HepG2 (cell line): ENCODE results near the gene RBM19. TPM values are rescaled to one million over a fixed set of nuclear protein-coding genes. Genes with fewer than 3 reads are reported as not detected.
A peak's percentile ranks its signal among the peaks of the same experiment; 100 is the strongest.

Experiments used
- E2F2 ChIP-seq: sonication (generic); formaldehyde crosslinking; IDR thresholded peaks from 2 replicates; pipeline ENCODE4 v1.4.0; 2020; ENCODE audit warnings: missing genetic modification reagents, borderline replicate concordance
- MXD4 ChIP-seq: IDR thresholded peaks from 2 replicates; pipeline ENCODE4 v1.6.1; 2016; ENCODE audit warnings: mild to moderate bottlenecking, missing biosample characterization, missing genetic modification reagents
- RBM39 ChIP-seq: fragments of 200-400 bp; formaldehyde crosslinking; IDR thresholded peaks from one replicate; pipeline ENCODE4 v1.6.1; 2018; ENCODE audit warnings: antibody characterized with exemption, mild to moderate bottlenecking, low read depth, low read length; ENCODE audit not compliant: poor library complexity, severe bottlenecking
- TRIM24 ChIP-seq: sonication (generic); formaldehyde crosslinking; IDR thresholded peaks from 2 replicates; pipeline ENCODE4 v1.8.0; 2022; ENCODE audit warnings: mild to moderate bottlenecking, missing genetic modification reagents
- ZBTB33 ChIP-seq: sonication (generic); formaldehyde crosslinking; IDR thresholded peaks from 2 replicates; pipeline ENCODE4 v1.4.0; 2020; ENCODE audit warnings: missing genetic modification reagents
- ZBTB42 ChIP-seq: sonication (generic); formaldehyde crosslinking; IDR thresholded peaks from 2 replicates; pipeline ENCODE4 v1.5.0; 2020; ENCODE audit warnings: mild to moderate bottlenecking, missing genetic modification reagents
- ZFYVE20 ChIP-seq: sonication (generic); formaldehyde crosslinking; IDR thresholded peaks from 2 replicates; pipeline ENCODE4 v1.8.0; 2023; ENCODE audit warnings: low read depth, mild to moderate bottlenecking, moderate library complexity, missing genetic modification reagents, borderline replicate concordance
- ZNF256 ChIP-seq: sonication (generic); formaldehyde crosslinking; conservative IDR thresholded peaks from 2 replicates; pipeline ENCODE4 v1.4.0; 2020; ENCODE audit warnings: missing genetic modification reagents
- ZNF337 ChIP-seq: sonication (generic); formaldehyde crosslinking; IDR thresholded peaks from 2 replicates; pipeline ENCODE4 v1.5.1; 2020; ENCODE audit warnings: missing genetic modification reagents, low read depth, mild to moderate bottlenecking, borderline replicate concordance
- polyA plus RNA-seq, 8 experiments: library from polyadenylated mRNA; depleted of rRNA in 3 of 8; stranded (reverse) in 7 of 8; unstranded in 1 of 8; fragments of >200 nt; fragmentation: Illumina TruSeq in 4 of 8; extraction: Trizol in 4 of 8; gene quantifications; 2 replicates each; pipeline versions ENCODE4 v1.2.1 to v1.2.3, GENCODE V29; 2011 to 2016; ENCODE audit warnings: low read depth in 4 of 8, missing spikeins in 1 of 8, mixed read lengths in 1 of 8; ENCODE audit not compliant: insufficient read depth in 1 of 8
- total RNA-seq, 5 experiments: library from RNA; depleted of rRNA; stranded (reverse); fragments of >200 nt; fragmentation: Illumina TruSeq; extraction: Trizol; gene quantifications; 2 replicates each; pipeline ENCODE4 v1.2.3, GENCODE V29; 2016; ENCODE audit warnings: low read depth in 1 of 5
- TF ChIP-seq, protein P1 (sequence below): sonication (generic); formaldehyde crosslinking; IDR thresholded peaks from 2 replicates; pipeline ENCODE4 v1.5.1; 2020; ENCODE audit warnings: mild to moderate bottlenecking, missing genetic modification reagents, moderate library complexity
- TF ChIP-seq, protein P2 (sequence below): sonication (generic); formaldehyde crosslinking; IDR thresholded peaks from one replicate; pipeline ENCODE4 v1.5.1; 2020; ENCODE audit warnings: mild to moderate bottlenecking, missing genetic modification reagents; ENCODE audit errors: not compliant biosample characterization

Gene RBM19
- total and polyA plus RNA-seq, 2 of the 13 experiments (the other 11 are each of a cell fraction or from before 2014, with no cell fraction given) = 19.3 to 32.2 TPM

DNA sequence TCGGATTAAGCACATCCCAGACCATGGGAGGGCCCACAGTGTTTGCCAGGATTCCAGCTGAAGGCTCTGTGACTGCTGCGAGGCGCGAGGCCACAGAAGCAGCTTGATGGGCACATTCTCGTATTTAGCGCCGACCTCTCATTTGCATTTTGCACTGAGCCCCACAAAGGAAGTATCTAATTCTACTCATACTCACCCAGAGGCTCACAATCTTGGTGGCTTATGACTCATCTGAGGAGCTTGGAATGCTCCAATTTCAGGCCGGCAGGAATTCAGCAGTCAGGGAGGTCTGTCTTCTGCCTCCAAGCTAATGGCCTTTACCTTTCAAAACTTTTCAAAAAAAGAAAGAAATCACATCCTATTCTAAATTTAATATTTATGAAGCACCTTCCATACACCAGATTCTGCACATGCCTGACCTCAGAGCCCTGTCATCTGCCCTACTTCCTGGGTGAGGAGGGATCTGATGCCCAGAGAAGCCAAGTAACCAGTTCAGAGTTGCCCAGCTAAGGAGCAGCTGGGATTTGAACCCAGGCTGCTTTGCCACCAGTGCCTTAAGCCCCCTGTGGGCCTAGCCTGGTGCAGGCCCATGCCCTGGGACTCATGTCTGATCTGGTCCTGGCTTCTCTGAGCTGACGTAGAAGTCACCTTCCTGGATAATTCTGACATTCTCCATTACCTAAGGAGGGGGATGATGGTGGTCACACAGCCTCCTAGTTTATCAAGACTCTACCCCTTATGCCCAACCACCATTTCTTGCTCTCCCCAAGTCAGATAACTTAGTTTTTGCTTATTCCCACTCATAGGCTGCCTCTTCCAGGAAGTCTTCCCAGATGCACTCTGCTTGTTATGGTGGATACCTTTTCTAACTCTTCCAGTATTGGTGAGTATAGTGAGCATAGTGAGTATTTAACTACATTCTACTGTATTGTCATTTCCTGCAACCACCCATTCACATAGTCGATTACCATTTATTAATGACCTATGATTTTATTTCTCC, 198.9 kb downstream of the RBM19 start (continued):
- TF ChIP-seq, protein P1, sequence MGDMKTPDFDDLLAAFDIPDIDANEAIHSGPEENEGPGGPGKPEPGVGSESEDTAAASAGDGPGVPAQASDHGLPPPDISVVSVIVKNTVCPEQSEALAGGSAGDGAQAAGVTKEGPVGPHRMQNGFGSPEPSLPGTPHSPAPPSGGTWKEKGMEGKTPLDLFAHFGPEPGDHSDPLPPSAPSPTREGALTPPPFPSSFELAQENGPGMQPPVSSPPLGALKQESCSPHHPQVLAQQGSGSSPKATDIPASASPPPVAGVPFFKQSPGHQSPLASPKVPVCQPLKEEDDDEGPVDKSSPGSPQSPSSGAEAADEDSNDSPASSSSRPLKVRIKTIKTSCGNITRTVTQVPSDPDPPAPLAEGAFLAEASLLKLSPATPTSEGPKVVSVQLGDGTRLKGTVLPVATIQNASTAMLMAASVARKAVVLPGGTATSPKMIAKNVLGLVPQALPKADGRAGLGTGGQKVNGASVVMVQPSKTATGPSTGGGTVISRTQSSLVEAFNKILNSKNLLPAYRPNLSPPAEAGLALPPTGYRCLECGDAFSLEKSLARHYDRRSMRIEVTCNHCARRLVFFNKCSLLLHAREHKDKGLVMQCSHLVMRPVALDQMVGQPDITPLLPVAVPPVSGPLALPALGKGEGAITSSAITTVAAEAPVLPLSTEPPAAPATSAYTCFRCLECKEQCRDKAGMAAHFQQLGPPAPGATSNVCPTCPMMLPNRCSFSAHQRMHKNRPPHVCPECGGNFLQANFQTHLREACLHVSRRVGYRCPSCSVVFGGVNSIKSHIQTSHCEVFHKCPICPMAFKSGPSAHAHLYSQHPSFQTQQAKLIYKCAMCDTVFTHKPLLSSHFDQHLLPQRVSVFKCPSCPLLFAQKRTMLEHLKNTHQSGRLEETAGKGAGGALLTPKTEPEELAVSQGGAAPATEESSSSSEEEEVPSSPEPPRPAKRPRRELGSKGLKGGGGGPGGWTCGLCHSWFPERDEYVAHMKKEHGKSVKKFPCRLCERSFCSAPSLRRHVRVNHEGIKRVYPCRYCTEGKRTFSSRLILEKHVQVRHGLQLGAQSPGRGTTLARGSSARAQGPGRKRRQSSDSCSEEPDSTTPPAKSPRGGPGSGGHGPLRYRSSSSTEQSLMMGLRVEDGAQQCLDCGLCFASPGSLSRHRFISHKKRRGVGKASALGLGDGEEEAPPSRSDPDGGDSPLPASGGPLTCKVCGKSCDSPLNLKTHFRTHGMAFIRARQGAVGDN (CRISPR knock-in tag) = peak; percentile 34; the same call in 1 of the 2 replicates
- TF ChIP-seq ZNF256 (CRISPR knock-in tag) (no peak), ZNF337 (CRISPR knock-in tag) (no peak), TRIM24 (CRISPR knock-in tag) (no peak), RBM39 (no peak), ZFYVE20 (CRISPR knock-in tag) (no peak), E2F2 (CRISPR knock-in tag) (no peak), MXD4 (no peak), ZBTB42 (CRISPR knock-in tag) (no peak), ZBTB33 (peak; percentile 81; the same call in 1 of the 2 replicates)
- TF ChIP-seq, protein P2, sequence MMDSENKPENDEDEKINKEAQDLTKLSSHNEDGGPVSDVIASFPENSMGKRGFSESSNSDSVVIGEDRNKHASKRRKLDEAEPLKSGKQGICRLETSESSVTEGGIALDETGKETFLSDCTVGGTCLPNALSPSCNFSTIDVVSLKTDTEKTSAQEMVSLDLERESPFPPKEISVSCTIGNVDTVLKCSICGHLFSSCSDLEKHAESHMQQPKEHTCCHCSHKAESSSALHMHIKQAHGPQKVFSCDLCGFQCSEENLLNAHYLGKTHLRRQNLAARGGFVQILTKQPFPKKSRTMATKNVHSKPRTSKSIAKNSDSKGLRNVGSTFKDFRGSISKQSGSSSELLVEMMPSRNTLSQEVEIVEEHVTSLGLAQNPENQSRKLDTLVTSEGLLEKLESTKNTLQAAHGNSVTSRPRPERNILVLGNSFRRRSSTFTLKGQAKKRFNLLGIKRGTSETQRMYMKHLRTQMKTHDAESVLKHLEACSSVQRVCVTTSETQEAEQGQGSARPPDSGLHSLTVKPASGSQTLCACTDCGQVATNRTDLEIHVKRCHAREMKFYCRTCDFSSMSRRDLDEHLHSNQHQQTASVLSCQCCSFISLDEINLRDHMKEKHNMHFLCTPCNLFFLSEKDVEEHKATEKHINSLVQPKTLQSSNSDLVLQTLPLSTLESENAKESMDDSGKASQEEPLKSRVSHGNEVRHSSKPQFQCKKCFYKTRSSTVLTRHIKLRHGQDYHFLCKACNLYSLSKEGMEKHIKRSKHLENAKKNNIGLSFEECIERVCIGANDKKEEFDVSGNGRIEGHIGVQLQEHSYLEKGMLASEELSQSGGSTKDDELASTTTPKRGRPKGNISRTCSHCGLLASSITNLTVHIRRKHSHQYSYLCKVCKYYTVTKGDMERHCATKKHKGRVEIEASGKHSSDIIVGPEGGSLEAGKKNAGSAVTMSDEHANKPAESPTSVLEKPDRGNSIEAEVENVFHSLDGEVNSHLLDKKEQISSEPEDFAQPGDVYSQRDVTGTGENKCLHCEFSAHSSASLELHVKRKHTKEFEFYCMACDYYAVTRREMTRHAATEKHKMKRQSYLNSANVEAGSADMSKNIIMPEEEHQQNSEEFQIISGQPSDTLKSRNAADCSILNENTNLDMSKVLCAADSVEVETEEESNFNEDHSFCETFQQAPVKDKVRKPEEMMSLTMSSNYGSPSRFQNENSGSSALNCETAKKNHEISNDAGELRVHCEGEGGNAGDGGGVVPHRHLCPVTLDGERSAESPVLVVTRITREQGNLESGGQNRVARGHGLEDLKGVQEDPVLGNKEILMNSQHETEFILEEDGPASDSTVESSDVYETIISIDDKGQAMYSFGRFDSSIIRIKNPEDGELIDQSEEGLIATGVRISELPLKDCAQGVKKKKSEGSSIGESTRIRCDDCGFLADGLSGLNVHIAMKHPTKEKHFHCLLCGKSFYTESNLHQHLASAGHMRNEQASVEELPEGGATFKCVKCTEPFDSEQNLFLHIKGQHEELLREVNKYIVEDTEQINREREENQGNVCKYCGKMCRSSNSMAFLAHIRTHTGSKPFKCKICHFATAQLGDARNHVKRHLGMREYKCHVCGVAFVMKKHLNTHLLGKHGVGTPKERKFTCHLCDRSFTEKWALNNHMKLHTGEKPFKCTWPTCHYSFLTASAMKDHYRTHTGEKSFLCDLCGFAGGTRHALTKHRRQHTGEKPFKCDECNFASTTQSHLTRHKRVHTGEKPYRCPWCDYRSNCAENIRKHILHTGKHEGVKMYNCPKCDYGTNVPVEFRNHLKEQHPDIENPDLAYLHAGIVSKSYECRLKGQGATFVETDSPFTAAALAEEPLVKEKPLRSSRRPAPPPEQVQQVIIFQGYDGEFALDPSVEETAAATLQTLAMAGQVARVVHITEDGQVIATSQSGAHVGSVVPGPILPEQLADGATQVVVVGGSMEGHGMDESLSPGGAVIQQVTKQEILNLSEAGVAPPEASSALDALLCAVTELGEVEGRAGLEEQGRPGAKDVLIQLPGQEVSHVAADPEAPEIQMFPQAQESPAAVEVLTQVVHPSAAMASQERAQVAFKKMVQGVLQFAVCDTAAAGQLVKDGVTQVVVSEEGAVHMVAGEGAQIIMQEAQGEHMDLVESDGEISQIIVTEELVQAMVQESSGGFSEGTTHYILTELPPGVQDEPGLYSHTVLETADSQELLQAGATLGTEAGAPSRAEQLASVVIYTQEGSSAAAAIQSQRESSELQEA = peak; percentile 17
